ENCODE measurements around the gene ENPP1. TPM values are rescaled to one million over a fixed set of nuclear protein-coding genes. Genes with fewer than 3 reads are reported as not detected.

The ENPP1 gene
- total and polyA plus RNA-seq, 2 donors (not counting 1 experiment from before 2014, with no cell fraction given) = 48.6 to 85.4 TPM

DNA sequence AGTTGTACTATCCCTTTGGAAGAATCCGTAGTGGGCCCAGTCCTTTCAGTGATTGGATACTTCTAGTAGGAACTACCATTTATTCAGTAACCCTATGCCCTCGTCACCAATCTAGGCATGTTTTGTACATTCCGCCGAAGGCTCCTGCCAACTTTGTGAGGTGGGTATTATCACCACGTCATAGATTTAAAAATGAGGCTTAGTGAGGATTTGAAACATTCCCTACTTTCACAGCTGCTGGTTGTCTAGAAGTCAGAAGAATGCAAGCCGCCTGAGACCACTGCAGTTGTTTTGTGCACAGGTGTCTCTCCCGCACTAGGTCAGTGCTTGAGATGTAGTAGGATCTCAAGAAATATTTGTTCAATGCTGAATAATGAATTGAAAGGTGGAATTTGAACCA, 32.6 kb downstream of the ENPP1 start:
- H3K4me1 ChIP-seq (ENCODE audit: control insufficient read depth, extremely low read depth, insufficient read depth, low read length) = peaks cover 6% of the 10 kb centered on the region
- no peaks in the 10 kb centered on the region for H4K20me1 ChIP-seq (ENCODE audit: control insufficient read depth, extremely low read depth, insufficient read depth, low read length)
- H3K9me3 ChIP-seq (ENCODE audit: control insufficient read depth, insufficient read depth, low read depth, low read length) = no peaks in the 10 kb centered on the region
- DNase-seq (ENCODE audit: low read depth in 2 of 2) = no peak
- no peak overlapping the region for H3K9ac ChIP-seq (ENCODE audit: insufficient read depth, low read length)
- H3K36me3 ChIP-seq (ENCODE audit: control insufficient read depth, insufficient read depth, low read length) = no peaks in the 10 kb centered on the region
- no peak overlapping the region for H3K27ac ChIP-seq (ENCODE audit: insufficient read depth, low read length)
- H3K79me2 ChIP-seq (ENCODE audit: control insufficient read depth, insufficient read depth, low read length) = no peaks in the 10 kb centered on the region
- no peaks in the 10 kb centered on the region for H3K27me3 ChIP-seq (ENCODE audit: control insufficient read depth, insufficient read depth, low read length)
- no peak for TF ChIP-seq EZH2 (IDR thresholded peaks at IDR 0.05; ENCODE audit: low read length, missing control alignments)
- TF ChIP-seq, protein P1, sequence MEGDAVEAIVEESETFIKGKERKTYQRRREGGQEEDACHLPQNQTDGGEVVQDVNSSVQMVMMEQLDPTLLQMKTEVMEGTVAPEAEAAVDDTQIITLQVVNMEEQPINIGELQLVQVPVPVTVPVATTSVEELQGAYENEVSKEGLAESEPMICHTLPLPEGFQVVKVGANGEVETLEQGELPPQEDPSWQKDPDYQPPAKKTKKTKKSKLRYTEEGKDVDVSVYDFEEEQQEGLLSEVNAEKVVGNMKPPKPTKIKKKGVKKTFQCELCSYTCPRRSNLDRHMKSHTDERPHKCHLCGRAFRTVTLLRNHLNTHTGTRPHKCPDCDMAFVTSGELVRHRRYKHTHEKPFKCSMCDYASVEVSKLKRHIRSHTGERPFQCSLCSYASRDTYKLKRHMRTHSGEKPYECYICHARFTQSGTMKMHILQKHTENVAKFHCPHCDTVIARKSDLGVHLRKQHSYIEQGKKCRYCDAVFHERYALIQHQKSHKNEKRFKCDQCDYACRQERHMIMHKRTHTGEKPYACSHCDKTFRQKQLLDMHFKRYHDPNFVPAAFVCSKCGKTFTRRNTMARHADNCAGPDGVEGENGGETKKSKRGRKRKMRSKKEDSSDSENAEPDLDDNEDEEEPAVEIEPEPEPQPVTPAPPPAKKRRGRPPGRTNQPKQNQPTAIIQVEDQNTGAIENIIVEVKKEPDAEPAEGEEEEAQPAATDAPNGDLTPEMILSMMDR (conservative IDR thresholded peaks at IDR 0.05 in 1 of 2, IDR thresholded peaks at IDR 0.05 in 1 of 2; ENCODE audit: low read depth in 1 of 2, low read length in 2 of 2) = no peak
- H3K4me2 ChIP-seq (ENCODE audit: extremely low read depth, insufficient read depth, low read length) = no peak overlapping the region
- no peak overlapping the region for H3K4me3 ChIP-seq (replicated peaks in 1 of 4; ENCODE audit: control extremely low read depth in 1 of 4, insufficient read depth in 1 of 4, low read depth in 3 of 4, low read length in 4 of 4)
- no peak overlapping the region for H2AFZ ChIP-seq (ENCODE audit: low read length)

GRCh38 chr6:131840936-131841583, 33.2 kb downstream of the ENPP1 start:
- no peak overlapping the region for H3K4me2 ChIP-seq (ENCODE audit: extremely low read depth, insufficient read depth, low read length)
- H2AFZ ChIP-seq (ENCODE audit: low read length) = no peak overlapping the region

GRCh38 chr6:131843768-131844167, 35.9 kb downstream of the ENPP1 start:
- Histone ChIP-seq H3K9ac (ENCODE audit: insufficient read depth, low read length) (no peak overlapping the region), H4K20me1 (ENCODE audit: control insufficient read depth, extremely low read depth, insufficient read depth, low read length) (no peaks in the 10 kb centered on the region), H3K27me3 (ENCODE audit: control insufficient read depth, insufficient read depth, low read length) (no peaks in the 10 kb centered on the region), H3K27ac (ENCODE audit: insufficient read depth, low read length) (peak overlapping the region; percentile 39), H3K36me3 (ENCODE audit: control insufficient read depth, insufficient read depth, low read length) (no peaks in the 10 kb centered on the region), H2AFZ (ENCODE audit: low read length) (no peak overlapping the region), H3K4me1 (ENCODE audit: control insufficient read depth, extremely low read depth, insufficient read depth, low read length) (peaks cover 6% of the 10 kb centered on the region), H3K79me2 (ENCODE audit: control insufficient read depth, insufficient read depth, low read length) (no peaks in the 10 kb centered on the region), H3K9me3 (ENCODE audit: control insufficient read depth, insufficient read depth, low read depth, low read length) (no peaks in the 10 kb centered on the region), H3K4me3 (replicated peaks in 1 of 4; ENCODE audit: control extremely low read depth in 1 of 4, insufficient read depth in 1 of 4, low read depth in 3 of 4, low read length in 4 of 4) (no peak overlapping the region), H3K4me2 (ENCODE audit: extremely low read depth, insufficient read depth, low read length) (peak overlapping the region; percentile 56)
- TF ChIP-seq EZH2 (IDR thresholded peaks at IDR 0.05; ENCODE audit: low read length, missing control alignments) = no peak
- TF ChIP-seq, protein P1 (conservative IDR thresholded peaks at IDR 0.05 in 1 of 2, IDR thresholded peaks at IDR 0.05 in 1 of 2; ENCODE audit: low read depth in 1 of 2, low read length in 2 of 2) = no peak
- DNase-seq (ENCODE audit: low read depth in 2 of 2) = no peak

More at GRCh38 chr6:131840936-131841583, 33.2 kb downstream of the ENPP1 start:
- Histone ChIP-seq H4K20me1 (ENCODE audit: control insufficient read depth, extremely low read depth, insufficient read depth, low read length) (no peaks in the 10 kb centered on the region), H3K27me3 (ENCODE audit: control insufficient read depth, insufficient read depth, low read length) (no peaks in the 10 kb centered on the region), H3K9ac (ENCODE audit: insufficient read depth, low read length) (no peak overlapping the region), H3K36me3 (ENCODE audit: control insufficient read depth, insufficient read depth, low read length) (no peaks in the 10 kb centered on the region), H3K4me3 (replicated peaks in 1 of 4; ENCODE audit: control extremely low read depth in 1 of 4, insufficient read depth in 1 of 4, low read depth in 3 of 4, low read length in 4 of 4) (no peak overlapping the region), H3K79me2 (ENCODE audit: control insufficient read depth, insufficient read depth, low read length) (no peaks in the 10 kb centered on the region), H3K9me3 (ENCODE audit: control insufficient read depth, insufficient read depth, low read depth, low read length) (no peaks in the 10 kb centered on the region), H3K4me1 (ENCODE audit: control insufficient read depth, extremely low read depth, insufficient read depth, low read length) (peaks cover 6% of the 10 kb centered on the region), H3K27ac (ENCODE audit: insufficient read depth, low read length) (no peak overlapping the region)
- no peak for TF ChIP-seq EZH2 (IDR thresholded peaks at IDR 0.05; ENCODE audit: low read length, missing control alignments)
- no peak for DNase-seq (ENCODE audit: low read depth in 2 of 2)
